LHCN-M2 (cell line): ENCODE data around the gene ASB17. TPM values are rescaled to one million over a fixed set of nuclear protein-coding genes. Genes with fewer than 3 reads are reported as not detected.
A peak's percentile ranks its signal among the peaks of the same experiment; 100 is the strongest.
"Not testable (repeated sequence)": the region's sequence is repeated elsewhere in the genome, so short reads cannot be mapped to it uniquely, and the experiment has no call there.

ENCODE experiments used
- DNase-seq: peaks from one replicate; pipeline ENCODE4 v3.0.0-alpha.2; 2012; ENCODE audit warnings: low read depth
- polyA plus RNA-seq: library from polyadenylated mRNA; unstranded; fragments of >200 nt; gene quantifications from one replicate; pipeline ENCODE4 v1.2.1, GENCODE V29; 2012; ENCODE audit warnings: missing spikeins
- total RNA-seq: library from RNA; depleted of rRNA; stranded (reverse); fragments of >200 nt; gene quantifications from 2 replicates; pipeline ENCODE4 v1.2.3, GENCODE V29; 2014; rRNA removed

Gene ASB17
- not detected in 2 replicates for total RNA-seq
- polyA plus RNA-seq: not detected

DNA sequence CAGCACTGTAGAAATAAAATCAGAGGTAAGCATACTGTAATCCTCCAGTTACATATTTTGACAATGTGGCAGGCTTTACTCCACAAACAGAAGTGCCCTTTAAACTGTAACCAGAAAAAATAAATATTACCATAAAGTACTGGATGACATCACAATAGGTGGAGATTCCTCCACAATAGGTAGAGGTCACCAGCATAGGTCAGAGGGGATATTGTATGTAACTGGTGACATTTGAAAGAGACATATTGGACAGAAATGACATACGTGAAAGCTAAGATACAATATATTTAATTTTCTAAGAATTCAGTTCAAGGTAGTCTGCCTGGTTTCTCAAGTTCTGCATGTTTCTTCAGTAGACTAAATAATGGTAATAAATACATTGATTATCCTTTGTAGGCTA lies at the start of gene ASB17:
ASB17 (minus strand) TSS at position 101 of the 400 bp plus-strand sequence. CDS start 113 bp downstream, outside the sequence.
- no peak for DNase-seq

- DNase-seq: no peak
Measured at GRCh38 chr1:75980972-75981897, 49.0 kb upstream of the ASB17 start.

DNA sequence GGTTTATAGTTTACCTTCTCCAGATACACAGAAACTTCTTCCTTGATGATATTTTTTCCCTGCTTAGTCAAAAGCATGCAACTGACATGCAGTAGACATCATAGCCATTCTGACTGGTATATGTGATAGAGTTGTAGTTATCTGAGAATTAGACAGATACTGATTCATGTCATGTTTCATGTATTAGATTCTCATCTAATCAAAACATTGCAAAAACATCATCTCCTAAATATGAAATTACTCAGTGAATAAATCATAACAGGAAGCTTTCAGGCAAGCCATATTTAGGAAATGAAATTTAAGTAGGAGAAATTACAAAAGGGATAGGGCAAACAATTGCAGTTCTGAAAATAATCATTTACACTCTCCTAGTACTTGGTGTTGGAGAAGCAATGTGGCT lies 38.4 kb upstream of the ASB17 start:
- no peak for DNase-seq

DNA sequence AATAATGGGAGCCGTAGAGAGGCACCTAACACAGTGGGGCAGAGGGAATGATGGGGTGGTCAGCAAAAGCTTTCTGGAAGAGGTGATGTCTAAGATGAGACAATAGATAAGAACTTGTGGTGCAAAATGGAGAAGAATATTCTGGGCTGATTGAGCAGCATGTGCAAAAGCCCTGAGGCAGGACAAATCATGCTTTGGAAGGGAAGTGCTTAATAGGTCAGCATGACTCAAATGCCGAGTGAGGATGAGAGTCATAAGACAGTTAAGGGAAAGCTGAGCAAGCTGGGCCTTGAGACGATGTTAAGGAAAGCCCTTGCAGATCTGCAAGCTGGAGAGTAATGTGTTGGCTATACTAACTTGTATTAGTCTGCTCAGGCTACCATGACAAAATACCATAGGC lies 37.3 kb upstream of the ASB17 start:
- DNase-seq: no peak

DNA sequence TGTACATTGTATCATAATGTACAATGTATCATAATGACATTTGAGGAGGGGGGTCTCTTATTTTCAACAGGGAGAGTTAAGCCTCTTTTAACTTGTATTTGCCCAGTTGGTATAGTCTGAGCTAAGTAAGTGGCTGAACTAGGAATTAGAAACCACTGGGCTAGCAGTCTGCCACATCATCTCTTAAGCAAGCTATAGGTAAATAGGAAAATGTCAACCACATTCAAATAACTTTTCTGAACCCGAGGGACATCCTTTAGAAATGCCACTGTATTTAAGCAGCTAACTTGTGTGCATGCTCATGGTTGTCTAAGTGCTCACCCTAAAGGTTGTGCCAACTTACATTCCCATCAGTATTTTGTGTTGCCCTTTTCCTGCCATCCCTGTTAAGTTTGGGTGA lies 35.5 kb upstream of the ASB17 start:
- DNase-seq: no peak

DNA sequence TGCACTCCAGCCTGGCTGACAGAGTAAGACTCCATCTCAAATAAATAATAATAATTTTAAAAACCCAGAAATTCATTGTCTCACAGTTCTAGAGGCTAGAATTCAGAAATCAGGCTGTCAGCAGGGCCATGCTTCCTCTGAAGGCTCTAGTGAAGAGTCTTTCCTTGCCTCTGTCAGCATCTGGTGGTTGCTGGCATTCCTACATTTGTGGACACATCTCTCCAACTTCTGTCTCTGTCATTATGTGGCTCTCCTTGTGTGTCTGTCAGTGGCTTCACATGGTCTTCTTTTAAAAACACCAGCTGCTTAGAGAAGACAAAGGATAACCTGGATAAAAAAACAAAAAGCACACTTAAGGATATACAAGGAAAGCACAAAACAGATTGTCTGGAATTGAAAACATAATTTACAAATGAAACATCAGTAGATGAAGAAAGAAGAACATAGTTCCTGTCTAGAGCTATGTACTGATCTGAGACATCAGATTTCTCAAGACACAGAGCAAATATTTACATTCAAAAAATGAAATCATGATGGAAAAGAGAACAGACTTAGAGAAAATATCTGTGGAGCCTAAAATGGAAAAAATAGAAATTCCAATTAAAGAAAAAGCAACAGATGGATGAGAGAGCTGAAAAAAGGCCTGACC lies 32.7 kb upstream of the ASB17 start:
- no peak for DNase-seq

DNA sequence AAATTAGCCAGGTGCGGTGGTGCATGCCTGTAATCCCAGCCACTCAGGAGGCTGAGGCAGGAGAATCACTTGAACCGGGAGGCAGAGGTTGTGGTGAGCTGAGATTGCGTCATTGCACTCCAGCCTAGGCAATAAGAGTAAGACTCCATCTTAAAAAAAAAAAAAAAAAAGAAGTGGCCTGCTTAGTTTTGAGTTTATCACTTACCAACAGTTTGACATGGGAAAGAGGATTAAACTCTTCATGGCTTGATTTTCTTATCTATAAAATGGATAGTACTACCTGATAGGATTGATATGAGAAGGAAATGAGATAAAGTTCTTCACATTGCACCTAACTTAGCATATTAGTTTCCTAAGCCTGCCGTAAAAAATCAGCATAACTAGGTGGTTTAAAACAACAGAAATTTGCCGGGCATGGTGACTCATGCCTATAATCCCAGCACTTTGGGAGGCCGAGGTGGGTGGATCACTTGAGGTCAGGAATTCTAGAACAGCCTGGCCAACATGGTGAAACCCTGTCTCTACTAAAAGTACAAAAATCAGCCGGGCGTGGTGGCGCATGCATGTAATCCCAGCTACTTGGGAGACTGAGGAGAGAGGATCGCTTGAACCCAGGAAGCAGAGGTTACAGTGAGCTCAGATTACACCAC lies 32.0 kb upstream of the ASB17 start:
- peak; percentile 13 for DNase-seq

DNA sequence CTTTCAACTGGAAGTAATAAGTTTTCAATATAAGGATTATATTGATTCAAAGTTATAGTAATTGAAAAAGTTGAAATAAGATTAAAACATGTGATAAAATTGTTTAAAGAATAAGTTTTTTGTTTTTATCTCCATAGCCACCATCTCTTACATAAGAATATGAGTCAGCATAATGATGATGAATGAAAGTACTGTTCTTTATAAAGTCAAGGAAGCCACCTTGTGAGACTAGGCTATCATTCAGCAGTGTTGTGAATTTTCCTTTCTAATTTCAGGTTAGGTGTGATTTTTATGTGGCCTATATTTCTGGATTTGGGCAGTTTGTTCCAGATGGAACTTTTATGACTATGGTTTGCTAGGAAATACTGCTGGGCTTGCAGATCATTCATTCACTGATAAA lies 22.4 kb upstream of the ASB17 start:
- no peak for DNase-seq

DNA sequence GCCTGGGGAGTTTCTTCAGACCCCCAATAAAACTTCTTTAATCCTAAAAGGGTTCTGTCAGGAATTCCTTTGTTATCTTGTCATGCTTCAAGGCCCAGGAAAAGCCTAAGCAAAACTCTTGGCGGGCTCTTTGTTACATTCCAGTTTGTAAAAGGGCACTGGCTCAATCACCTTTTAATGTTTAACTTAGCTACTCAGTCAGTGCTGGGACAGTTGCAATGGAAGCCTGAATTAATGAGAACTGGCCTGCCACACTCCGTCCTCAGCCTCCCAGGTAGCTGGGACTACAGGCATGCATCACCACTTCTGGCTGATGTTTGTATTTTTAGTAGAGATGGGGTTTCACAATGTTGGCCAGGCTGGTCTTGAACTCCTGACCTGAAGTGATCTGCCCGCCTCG lies 21.3 kb upstream of the ASB17 start:
- no peak for DNase-seq

DNA sequence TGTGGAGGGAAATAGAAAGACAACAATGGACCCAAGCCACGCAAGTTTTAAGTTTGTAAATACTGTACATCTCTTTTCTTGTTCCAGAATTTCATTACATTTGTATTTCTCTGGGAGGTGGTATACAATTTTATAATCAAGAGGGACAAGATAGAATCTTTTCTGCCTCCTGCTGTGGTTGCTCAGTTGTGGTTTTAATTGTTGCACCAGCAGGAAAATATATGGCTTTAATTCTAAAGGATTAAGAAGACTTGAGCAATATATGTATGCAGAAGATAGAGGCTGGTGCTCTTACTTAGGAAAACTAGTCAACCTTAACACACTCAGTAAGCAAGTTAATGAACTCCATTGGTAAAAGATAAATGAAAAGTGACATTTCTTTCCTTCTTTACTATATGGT lies 19.8 kb upstream of the ASB17 start:
- DNase-seq: no peak

DNA sequence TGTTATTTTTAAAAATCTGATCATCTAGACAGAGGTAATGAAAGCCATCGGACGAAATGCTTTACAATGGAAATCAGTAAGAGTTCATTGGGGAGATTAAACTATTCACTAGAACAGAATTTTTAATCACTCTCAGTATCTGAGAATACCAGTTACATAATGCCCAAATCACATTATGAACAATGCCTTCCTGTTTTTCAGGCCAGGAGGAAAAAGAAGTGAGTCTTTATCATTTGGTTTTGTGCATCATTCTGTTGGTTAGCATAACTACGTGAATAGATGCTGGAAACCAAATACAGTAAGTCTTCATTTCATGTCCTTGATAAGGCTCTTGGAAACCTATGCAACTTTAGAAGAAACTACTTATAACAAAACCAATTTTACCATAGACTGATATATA lies 18.0 kb upstream of the ASB17 start:
- no peak for DNase-seq

DNA sequence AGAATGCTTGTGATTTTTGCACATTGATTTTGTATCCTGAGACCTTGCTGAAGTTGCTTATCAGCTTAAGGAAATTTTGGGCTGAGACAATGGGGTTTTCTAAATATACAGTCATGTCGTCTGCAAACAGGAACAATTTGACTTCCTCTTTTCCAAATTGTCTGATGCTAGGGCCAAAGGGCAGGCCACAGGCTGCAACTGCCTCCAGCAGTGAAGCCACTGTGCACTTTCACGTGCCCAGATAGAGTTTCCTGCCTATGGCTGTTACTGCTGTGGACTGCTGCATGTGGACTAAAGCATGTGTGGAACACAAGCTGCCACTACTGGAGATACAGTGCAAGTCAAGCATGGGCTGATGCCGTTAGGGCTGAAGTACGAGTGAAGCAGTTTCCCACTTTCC lies 10.8 kb upstream of the ASB17 start:
- not testable (repeated sequence) for DNase-seq

GRCh38 chr1:75937034-75937433 lies 4.8 kb upstream of the ASB17 start:
- peak; percentile 8 for DNase-seq

- DNase-seq: no peak
Measured at GRCh38 chr1:75922698-75923097, 9.5 kb downstream of the ASB17 start.

DNA sequence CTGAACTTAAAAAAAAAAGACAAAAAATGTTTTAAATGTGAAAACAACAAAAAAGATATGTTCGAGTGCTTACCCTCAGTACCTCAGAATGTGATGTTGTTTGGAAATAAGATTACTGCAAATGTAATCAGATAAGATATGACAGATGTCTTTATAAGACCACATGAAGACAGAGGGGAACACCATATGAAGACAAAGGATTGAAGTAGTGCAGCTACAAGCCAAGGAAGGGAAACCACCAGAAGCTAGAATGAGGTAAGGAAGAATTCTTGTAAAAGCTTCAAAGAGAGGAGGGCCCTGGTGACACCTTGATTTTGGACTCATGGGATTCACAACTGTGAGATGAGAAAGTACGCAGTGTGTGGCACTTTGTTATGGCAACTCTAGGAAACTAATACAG lies 15.4 kb downstream of the ASB17 start:
- DNase-seq: no peak

- DNase-seq: peak; percentile 23
Measured at GRCh38 chr1:75908717-75909152, 23.5 kb downstream of the ASB17 start.

- DNase-seq: no peak
Measured at GRCh38 chr1:75901371-75901770, 30.8 kb downstream of the ASB17 start.

GRCh38 chr1:75884437-75884836 lies 47.8 kb downstream of the ASB17 start:
- no peak for DNase-seq

- no peak for DNase-seq
Measured at GRCh38 chr1:75879985-75880384, 52.2 kb downstream of the ASB17 start.

GRCh38 chr1:75870951-75871350 lies 61.3 kb downstream of the ASB17 start:
- DNase-seq: no peak
